NOMO-1 treated with DMSO at 0.1 percent for 48 hours (cell line): ENCODE results near the gene AOX1.
"Not testable (repeated sequence)": the region's sequence is repeated elsewhere in the genome, so short reads cannot be mapped to it uniquely, and the experiment has no call there.

Experiments used
- DNase-seq: peaks from one replicate; lab custom pipeline; 2025; ENCODE audit not compliant: unreplicated experiment; lab: John Stamatoyannopoulos, UW

The AOX1 gene

GRCh38 chr2:200625282-200625681, 39.5 kb downstream of the AOX1 start:
- no peak for DNase-seq

DNA sequence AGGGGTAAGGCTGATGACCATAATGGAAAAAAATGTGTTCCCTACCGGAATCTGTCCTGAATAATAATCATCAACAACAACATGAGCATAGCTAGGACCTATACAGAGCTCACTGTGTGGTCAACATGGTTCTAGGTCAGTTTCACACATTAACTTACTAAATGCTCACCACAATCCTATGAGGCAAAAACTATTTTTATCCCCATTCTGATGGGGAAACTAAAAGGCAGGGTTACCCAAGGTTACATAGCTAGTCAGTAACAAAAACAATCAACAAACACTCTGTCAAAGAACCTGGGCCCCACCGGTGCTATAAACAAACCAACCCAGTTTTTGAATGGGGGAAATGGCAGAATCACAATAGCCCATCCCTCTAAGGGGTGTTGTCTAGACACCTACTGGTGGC, 40.1 kb downstream of the AOX1 start:
- DNase-seq: peak; percentile 60

DNA sequence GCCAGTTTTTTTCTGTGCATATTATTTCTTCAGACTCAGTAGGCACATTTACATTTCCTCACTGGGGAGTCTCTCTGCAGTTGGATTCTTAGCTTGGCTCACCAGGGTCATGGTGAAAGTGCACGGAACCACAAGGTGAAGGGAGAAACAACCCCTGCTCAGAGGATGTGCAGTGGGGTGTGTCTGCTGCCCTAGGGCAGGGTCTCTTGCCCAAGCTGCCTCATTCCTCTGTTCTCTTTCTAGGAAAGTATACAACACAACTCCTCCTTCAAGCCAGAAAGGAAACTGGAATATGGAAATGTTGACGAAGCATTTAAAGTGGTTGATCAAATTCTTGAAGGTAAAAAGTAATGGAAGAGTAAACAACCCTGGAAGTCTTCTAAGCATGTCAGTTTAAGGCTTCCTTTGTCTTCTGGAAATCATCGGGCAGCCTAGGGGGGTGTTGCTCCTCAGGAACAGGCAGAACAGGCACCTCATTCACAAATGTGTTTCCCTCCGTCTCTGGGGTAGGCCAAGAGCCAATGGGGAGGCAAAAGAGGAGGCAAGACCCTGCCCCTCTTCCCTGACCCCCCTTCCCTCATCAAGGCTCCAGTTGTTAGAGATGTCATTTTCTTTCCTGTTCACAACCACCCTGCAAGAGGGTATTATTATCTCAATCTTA, 41.4 kb downstream of the AOX1 start:
- no peak for DNase-seq

- DNase-seq: not testable (repeated sequence)
These were observed 42.6 kb downstream of the AOX1 start for GRCh38 chr2:200628461-200628860.

DNA sequence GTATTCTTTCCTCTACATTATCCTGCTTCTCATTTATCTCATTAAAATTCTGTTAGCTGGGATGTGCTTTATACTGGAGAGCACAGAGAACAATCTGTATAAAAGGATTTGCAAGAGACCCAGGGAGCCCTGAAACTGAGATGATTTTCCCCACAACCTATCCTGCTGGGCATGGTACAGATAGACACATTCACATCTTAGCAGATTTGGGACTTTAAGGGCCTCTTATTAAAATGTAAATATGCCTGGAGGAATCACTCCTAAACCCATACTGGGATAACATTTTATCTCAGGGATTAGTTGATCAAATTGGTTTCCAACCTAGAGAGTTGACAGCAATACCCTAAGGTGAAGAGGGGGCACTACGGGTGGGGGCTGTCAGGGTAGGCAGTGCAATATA, 45.5 kb downstream of the AOX1 start:
- no peak for DNase-seq

GRCh38 chr2:200634231-200634964, 48.6 kb downstream of the AOX1 start:
- DNase-seq: no peak

DNA sequence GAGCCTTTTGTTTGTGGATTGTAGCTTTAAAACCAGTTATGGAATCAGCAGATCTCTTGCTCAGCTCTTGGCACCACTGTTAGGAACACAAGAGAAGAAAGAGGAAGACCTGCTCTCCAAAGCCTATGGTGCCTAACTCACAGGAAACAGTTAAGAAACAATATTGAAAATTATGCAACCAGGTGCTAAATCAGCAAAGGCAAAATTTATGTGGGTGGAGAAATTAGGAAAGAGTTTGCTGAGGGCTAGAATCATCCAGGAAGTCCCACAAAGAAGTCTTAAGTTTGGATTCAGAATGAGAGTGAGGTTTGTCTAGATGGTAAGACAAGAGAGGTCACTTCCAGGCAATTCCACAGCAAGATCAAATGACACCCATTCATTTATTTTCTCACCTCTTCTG, 49.4 kb downstream of the AOX1 start:
- DNase-seq: peak; percentile 98

- DNase-seq: no peak
These were observed 52.1 kb downstream of the AOX1 start for GRCh38 chr2:200637901-200638300.

DNA sequence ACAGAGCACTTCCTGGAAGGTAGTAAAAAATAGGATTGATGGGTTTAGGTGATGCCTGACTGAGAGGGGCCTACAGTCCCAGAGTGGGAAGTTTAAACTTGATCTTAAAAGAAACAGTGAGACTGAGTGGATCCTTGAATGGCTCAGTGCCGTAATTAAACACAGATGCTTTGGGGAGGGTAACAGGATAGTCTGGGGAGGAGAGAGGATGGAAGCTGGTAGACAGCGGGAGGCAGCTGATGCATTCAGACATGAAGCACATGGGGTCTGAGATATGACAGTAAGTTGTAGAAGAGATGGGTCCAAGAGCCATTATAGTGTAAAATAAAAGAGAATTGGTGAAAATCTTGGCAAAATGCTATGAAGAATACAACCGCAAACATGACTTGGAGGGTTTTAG, 54.4 kb downstream of the AOX1 start:
- DNase-seq: no peak

DNA sequence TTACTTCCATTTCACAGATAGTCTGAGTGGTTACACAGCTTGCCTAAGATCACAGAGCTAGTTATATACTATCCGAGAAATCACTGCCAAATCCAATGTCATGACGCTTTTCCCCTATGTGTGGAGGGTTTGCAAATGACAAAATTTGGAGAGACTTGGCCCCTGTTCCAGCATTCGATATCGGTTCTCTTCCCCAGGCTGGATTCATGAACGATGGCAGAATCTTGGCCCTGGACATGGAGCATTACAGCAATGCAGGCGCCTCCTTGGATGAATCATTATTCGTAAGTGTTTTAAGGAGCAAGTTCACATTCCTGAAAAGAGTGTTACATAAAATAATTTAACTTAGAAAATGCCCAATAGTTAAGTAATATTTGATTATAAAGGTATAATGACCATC, 55.1 kb downstream of the AOX1 start:
- DNase-seq: no peak

GRCh38 chr2:200648518-200649281, 62.9 kb downstream of the AOX1 start:
- not testable (repeated sequence) for DNase-seq

GRCh38 chr2:200649724-200650123, 63.9 kb downstream of the AOX1 start:
- no peak for DNase-seq

DNA sequence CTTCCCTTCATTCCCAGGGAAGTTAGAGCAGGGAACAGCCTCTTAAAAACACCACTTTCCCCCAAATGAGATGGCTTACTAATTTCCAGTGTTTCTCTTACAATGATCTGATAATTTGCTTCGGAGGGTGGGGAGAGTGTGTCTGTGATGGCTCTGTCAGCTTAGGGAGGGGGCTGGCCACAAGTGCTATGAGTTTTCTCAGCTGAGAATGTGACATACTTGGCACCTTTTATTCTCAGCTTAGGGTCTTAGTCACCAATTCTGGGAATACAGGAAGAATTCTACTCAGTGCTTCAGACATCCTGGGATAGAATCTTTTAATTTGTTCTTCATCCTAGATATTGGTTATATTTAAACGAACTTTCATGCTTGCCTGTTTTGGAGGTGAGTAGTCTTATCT, 64.4 kb downstream of the AOX1 start:
- DNase-seq: no peak

DNA sequence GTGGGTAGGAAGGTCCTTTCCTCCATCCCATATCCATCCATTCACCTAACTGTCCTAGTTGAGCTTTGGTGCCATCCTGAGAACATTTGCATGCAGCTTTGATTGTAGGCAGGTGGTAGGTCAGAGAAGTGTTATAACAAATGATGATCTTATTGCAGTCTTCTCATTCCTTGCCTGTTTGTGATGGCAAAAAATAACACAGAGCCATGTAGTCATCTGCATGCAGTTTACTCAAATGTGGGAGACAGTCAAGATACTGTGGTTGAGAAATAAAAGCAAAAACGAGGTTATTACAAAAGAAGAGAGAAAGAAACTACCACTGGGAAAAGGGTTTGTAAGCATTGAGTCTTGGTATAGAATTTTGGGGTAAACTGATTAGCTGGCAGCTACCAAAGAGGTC, 66.3 kb downstream of the AOX1 start:
- no peak for DNase-seq

DNA sequence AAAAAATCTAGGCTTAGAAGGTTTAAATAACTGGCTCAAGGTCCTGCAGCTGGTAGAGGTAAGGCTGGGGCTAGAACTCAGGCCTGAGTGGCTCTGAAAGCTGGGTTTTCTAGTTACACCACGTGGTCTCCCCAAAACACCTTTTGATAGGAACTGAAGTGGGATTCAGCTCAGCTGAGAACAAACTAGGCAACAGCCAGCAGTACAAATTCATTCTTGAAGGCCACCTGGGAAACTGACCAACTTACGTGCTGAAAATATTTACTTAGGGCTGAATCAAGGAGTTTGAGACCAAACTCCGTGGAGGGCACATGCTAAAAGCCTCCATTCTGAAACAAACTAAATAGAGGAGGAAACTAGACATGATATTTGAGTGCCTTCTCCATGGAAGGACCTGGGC, 67.2 kb downstream of the AOX1 start:
- DNase-seq: no peak

DNA sequence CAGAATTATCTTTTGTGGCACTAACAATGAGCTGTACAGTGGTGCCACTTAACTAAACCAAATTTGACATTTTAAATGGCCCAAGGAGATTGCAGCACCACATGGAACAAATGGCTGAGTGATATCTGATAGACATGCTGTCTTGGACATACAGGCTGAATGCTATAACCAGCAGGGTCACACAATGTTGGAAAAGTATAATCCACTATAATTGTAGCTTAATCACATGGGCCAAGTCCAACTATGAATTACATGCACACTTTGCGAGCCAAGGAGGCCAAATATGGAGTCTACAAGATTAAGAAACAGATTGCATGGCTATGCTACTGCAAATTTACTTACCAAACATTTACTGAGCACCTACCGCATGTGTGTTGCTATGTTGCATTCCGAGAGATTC, 69.0 kb downstream of the AOX1 start:
- DNase-seq: no peak

GRCh38 chr2:200655918-200656580, 70.2 kb downstream of the AOX1 start:
- peak; percentile 76 for DNase-seq

GRCh38 chr2:200658278-200658864, 72.6 kb downstream of the AOX1 start:
- DNase-seq: no peak

DNA sequence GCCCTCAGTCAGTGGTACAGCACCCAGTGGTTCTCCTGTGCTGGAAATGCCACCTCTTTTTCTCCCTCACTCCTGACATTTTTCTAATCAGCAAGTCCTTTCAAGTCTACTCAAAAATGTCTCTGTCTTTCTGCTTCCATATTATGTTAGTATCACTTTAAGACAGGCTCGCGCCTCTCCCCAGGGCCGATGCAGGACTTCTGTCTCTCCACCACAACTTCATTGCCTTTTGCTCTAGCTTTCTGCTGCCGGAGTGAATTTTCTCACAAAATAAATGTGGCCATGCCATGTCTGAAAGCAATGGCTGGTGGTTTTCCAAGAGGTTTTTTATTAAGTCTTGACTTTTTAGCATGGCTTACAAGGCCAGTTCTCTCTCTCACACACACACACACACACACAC, 73.6 kb downstream of the AOX1 start:
- no peak for DNase-seq

DNA sequence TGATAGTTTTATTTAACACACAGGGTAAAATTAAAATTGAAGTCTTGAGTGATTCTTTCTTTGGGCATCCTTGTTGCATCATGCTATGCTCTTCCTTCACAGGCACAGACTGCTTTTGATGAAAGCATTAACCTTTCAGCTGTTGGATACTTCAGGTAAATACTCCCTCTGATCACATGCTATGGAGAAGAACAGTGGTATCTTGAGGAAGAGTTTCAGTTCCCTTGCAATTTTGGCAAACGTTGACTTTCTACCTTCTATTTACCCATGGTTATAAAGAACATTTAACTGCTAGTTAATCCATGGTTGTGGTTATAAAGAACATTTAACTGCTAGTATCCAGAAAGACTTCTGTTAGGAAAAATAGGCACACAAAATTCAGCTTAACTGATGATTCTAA, 75.7 kb downstream of the AOX1 start:
- DNase-seq: no peak

DNA sequence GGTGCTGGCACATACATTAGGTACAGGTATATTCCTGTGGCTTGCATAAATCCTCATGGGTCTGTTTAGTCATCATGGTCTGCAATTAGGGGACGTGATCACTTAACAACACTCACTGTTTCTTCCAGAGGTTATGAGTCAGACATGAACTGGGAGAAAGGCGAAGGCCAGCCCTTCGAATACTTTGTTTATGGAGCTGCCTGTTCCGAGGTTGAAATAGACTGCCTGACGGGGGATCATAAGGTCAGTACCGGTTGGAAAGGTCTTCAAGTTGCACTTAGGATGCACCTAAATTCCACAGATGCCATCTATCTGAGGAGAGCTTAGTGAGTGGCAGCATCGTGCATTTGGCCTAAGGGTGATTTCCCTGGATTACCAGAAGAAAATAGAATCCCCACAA, 76.9 kb downstream of the AOX1 start:
- DNase-seq: no peak
